ENCODE data around the gene PAFAH1B1. TPM values are rescaled to one million over a fixed set of nuclear protein-coding genes. Genes with fewer than 3 reads are reported as not detected.
A peak's percentile ranks its signal among the peaks of the same experiment; 100 is the strongest.

PAFAH1B1 gene
- total RNA-seq, 1 donor from 2014 or later = 60.8 TPM

- H3K4me3 ChIP-seq (ENCODE audit: low read depth, low read length) = peak overlapping the region; percentile 98
- no peak for TF ChIP-seq CTCF (conservative IDR thresholded peaks at IDR 0.05; ENCODE audit: low read depth, low read length)
- DNase-seq (ENCODE audit: low read depth) = no peak
Measured at GRCh38 chr17:2594722-2595599, 1.5 kb downstream of the PAFAH1B1 start.

- DNase-seq (ENCODE audit: low read depth) = no peak
- no peak for TF ChIP-seq CTCF (conservative IDR thresholded peaks at IDR 0.05; ENCODE audit: low read depth, low read length)
- H3K4me3 ChIP-seq (ENCODE audit: low read depth, low read length) = peak overlapping the region; percentile 98
Measured at GRCh38 chr17:2595716-2596115, 2.3 kb downstream of the PAFAH1B1 start.

- no peak for TF ChIP-seq CTCF (conservative IDR thresholded peaks at IDR 0.05; ENCODE audit: low read depth, low read length)
- H3K4me3 ChIP-seq (ENCODE audit: low read depth, low read length) = no peak overlapping the region
- DNase-seq (ENCODE audit: low read depth) = no peak
Measured at GRCh38 chr17:2598166-2598565, 4.7 kb downstream of the PAFAH1B1 start.

- no peak for DNase-seq (ENCODE audit: low read depth)
- no peak for TF ChIP-seq CTCF (conservative IDR thresholded peaks at IDR 0.05; ENCODE audit: low read depth, low read length)
- no peak overlapping the region for H3K4me3 ChIP-seq (ENCODE audit: low read depth, low read length)
Measured at GRCh38 chr17:2602597-2603017, 9.2 kb downstream of the PAFAH1B1 start.

- DNase-seq (ENCODE audit: low read depth) = no peak
- TF ChIP-seq CTCF (conservative IDR thresholded peaks at IDR 0.05; ENCODE audit: low read depth, low read length) = no peak
- no peak overlapping the region for H3K4me3 ChIP-seq (ENCODE audit: low read depth, low read length)
Measured at GRCh38 chr17:2608350-2608913, 15.0 kb downstream of the PAFAH1B1 start.

GRCh38 chr17:2609091-2609490, 15.6 kb downstream of the PAFAH1B1 start:
- no peak overlapping the region for H3K4me3 ChIP-seq (ENCODE audit: low read depth, low read length)
- TF ChIP-seq CTCF (conservative IDR thresholded peaks at IDR 0.05; ENCODE audit: low read depth, low read length) = no peak
- no peak for DNase-seq (ENCODE audit: low read depth)

All from epithelial cell of proximal tubule (primary cell).